Fibroblast of villous mesenchyme (primary cell): ENCODE results near the gene AP3D1. TPM values are rescaled to one million over a fixed set of nuclear protein-coding genes. Genes with fewer than 3 reads are reported as not detected.
A peak's percentile ranks its signal among the peaks of the same experiment; 100 is the strongest.

Source experiments
- DNase-seq: peaks from one replicate; pipeline ENCODE4 v3.0.0-alpha.2; 2010; ENCODE audit warnings: low read depth
- H3K4me3 ChIP-seq: 2 replicates; pipeline ENCODE4 v1.5.1; 2011; ENCODE audit warnings: low read depth, mild to moderate bottlenecking, low read length
- total RNA-seq: library from RNA; depleted of rRNA; stranded (reverse); fragments of >200 nt; gene quantifications from 2 replicates; pipeline ENCODE4 v1.2.3, GENCODE V29; 2012
- TF ChIP-seq, protein P1 (sequence below): IDR thresholded peaks from 2 replicates; pipeline ENCODE4 v1.5.1; 2012; ENCODE audit warnings: low read depth, mild to moderate bottlenecking, low read length; ENCODE audit not compliant: insufficient read depth

Gene AP3D1
- total RNA-seq, 1 donor, result 140 TPM

DNA sequence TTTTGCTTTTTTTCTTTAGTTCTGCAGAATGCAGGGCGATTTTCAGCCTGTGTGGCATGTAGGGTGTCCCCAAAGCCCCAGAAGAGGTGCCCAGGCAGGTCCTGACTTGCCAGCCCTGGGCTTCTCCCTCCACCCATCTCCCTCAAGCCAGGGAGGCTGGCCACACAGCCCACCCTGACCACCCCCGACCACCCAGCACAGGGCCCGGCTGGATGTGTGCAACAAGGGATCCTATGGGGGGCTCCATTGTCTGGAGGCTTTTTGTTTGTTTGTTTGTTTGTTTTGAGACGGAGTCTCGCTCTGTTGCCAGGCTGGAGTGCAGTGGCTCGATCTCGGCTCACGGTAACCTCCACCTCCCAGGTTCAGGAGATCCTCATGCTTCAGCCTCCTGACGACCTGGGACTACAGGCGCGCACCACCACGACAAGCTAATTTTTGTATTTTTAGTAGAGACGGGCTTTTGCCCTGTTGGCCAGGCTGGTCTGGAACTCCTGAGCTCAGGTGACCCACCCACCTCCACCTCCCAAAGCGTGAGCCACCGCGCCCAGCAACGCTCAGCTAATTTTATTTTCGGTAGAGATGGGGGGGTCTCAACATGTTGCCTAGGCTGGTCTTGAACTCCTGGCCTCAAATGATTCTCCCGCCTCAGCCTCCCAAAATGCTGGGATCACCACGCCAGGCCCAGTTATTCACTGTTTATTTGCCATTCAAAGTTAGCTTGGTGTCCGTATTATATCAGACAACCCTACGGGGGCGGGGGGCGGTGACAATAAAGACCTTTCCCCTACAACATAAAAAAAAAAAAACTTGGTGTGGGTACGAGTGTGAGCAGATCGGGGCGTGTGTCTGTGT lies 92.6 kb downstream of the AP3D1 start:
- H3K4me3 ChIP-seq, result no peak overlapping the region
- no peak for DNase-seq
- TF ChIP-seq, protein P1, sequence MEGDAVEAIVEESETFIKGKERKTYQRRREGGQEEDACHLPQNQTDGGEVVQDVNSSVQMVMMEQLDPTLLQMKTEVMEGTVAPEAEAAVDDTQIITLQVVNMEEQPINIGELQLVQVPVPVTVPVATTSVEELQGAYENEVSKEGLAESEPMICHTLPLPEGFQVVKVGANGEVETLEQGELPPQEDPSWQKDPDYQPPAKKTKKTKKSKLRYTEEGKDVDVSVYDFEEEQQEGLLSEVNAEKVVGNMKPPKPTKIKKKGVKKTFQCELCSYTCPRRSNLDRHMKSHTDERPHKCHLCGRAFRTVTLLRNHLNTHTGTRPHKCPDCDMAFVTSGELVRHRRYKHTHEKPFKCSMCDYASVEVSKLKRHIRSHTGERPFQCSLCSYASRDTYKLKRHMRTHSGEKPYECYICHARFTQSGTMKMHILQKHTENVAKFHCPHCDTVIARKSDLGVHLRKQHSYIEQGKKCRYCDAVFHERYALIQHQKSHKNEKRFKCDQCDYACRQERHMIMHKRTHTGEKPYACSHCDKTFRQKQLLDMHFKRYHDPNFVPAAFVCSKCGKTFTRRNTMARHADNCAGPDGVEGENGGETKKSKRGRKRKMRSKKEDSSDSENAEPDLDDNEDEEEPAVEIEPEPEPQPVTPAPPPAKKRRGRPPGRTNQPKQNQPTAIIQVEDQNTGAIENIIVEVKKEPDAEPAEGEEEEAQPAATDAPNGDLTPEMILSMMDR, result no peak

DNA sequence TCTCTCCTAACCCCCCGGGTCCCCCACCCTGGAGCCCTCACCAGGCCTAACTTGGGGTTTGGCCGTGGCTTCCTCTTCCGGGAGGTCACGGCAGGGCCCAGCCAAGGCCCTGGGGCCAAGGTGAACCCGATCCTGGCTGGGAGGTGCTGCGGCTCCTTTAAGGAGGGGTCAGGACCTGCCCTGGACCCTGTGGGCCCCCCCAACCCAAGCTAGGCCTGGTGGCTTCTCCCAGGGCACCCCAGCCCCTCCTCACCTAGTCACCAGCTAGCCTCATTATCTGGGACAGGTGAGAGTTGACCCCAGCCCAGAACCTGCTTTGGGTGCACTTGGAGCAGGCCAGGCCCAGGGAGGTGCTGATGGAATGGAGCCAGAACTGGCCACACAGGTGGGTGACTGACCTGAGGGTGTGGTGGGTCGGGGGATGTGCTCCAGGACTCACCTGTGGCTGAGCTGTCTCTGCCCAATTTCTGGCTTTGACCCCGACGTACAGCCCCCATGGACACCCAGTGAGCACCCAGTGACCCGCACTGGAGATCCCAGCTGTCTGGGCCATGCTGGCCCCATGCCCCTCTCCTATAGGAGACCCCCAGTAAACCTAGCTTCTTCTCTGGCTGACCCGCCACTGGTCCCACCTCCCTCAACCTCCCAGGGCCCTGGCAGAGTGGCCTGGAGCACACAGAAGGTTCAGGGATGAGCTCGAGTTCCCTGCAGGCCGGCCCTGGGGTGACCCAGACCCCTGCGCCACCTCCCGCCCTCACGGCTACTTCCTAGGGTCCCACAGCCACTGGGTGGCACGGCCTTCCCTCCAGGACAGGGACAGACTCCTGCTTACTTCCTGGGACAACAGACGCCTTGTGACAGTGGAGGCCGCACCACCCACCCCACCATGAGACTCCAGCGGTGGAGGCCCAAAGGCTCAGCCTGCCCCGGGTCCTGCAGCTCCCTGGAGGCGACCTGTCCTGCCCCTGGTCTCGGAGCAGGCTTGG lies 93.6 kb downstream of the AP3D1 start:
- DNase-seq, result no peak
- no peak overlapping the region for H3K4me3 ChIP-seq

DNA sequence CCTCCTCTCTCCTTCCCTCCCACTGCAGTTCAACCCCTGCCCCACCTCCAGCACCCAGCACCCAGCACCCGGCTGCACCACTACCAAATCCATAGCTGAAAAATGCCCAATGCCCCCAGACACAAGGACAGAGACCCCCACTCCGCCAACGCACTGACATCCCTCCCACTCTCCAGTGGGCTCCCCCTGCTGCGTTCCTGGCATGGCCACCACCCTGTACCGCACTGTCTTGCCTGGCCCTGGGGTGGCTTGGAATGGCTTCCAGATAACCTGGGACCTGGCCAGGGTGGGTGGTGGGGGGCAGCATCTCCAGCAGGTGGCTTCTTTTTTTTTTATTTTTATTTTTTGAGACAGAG lies 94.6 kb downstream of the AP3D1 start:
- no peak overlapping the region for H3K4me3 ChIP-seq
- TF ChIP-seq, protein P1, result no peak
- DNase-seq, result no peak

More for the DNA sequence above, 93.6 kb downstream of the AP3D1 start:
- TF ChIP-seq, protein P1, result no peak

DNA sequence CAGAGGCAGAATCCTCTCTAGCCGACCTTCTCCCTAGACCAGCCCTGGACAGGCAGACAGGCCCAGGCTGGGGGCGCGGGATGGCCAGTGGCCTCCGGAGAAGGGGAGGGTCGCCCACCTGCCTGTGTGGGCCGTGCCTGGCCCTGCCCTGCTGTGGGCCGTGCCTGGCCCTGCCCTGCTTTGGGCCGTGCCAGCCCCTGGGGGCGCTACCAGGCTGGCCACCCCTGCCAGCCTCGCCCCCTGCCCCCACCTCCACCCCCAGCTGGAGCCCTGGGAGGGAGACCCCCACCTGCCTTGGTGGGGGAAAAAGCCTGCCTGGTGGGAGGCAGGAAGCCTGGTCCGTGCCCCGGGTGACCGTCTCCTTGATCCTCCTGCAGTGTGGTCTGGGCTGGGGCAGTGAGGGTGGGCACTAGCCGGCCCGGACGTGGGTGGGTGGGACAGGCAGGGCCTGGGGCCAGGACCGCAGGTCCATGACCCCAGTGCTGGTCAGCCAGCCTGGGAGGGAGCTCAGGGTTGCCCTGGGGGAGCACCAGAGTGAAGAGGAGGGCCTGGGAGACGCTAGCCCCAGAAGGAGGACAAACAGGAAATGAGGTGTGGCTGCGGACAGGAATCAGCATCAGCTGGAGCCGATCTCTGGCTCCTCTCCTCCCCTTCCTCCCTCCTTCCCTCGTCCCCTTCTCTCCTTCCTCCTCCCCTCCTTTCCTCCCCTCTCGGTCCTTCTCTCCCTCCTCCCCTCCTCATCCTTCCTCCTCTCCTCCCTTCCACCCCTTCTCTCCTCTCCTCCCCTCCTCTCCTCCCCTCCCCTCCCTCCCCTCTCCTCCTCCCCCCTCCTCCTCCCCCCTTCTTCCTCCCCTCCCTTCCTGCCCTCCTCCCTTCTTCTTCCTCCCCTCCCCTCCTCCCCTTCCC lies 95.2 kb downstream of the AP3D1 start:
- TF ChIP-seq, protein P1, result no peak
- peak overlapping the region; percentile 29 for H3K4me3 ChIP-seq
- peak; percentile 83 for DNase-seq

DNA sequence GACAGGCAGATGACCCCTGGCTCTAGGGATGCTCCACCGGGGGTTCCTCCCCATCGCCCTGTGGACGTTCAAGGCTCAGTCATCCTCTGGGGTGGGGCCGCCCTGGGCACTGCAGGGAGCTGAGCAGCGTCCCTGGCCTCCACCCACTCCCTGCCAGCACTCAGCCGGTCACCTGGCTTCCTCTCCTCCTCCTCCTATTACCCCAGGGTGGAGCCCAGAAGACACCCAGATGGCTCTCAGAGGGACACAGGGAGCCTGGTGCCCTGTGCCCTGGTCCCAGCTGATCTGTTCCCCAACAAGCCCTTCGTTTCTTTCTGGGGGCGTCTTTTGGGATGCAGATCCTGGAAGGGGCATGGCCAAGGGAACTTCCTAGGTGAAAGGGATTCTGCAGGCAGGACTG lies 96.6 kb downstream of the AP3D1 start:
- DNase-seq, result no peak
- H3K4me3 ChIP-seq, result no peak overlapping the region
- TF ChIP-seq, protein P1, result no peak
